Stimulated activated CD4-positive, alpha-beta T cell treated with anti-CD3 and anti-CD28 coated beads, Interleukin-4, amount 100 ng/mL, for 4 hours (primary cell): ENCODE measurements around the gene HMX1.

Experiments used
- DNase-seq, 2 experiments: peaks; one replicate each; pipeline ENCODE4 v3.0.0-alpha.2; 2020

Gene HMX1

GRCh38 chr4:8838961-8839431 is 32.6 kb downstream of the HMX1 start:
- DNase-seq = no peak

GRCh38 chr4:8838296-8838960 is 33.2 kb downstream of the HMX1 start:
- DNase-seq = no peak

GRCh38 chr4:8837181-8837841 is 34.3 kb downstream of the HMX1 start:
- no peak for DNase-seq

- DNase-seq = no peak
Measured at GRCh38 chr4:8836664-8837171, 34.9 kb downstream of the HMX1 start.

DNA sequence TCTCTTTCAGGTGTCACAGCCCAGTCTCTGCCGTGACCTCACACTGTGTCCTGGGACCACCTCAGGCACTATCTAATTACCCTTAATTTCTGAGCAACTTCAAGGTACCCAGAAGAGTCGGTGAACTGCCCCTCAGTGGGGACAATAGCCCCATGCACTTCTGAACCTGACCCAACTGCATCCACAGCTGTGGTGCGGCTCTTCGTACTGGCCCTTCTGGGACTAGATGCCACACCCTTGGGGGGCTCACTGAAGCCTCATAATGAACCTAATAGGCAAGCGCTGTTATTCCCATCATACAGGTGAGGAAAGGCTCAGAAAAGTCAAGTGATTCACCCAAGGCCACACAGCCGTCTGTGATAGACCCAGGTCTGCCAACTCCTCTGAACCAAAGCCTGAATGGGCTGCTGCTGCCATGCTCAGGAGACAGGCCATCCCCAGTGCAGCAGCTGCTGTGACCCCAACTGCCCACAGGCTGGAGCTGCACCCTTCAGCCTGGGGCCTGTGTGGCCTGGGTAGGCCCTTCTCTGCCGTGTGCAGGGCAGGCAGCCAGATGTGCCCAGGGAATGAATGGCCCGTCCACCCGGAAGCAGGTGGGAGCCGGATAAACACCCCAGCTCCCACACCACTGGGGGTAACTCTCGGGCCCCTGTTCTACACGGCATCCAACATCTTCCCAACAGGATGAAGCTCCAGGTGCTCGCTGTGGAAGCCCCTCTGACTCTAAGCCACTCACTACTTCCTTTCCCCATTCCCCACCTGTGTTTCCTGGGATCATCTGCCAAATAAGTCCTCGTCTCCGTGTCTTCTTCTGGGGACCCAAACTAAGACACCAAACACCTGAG is 35.9 kb downstream of the HMX1 start:
- DNase-seq = no peak

DNA sequence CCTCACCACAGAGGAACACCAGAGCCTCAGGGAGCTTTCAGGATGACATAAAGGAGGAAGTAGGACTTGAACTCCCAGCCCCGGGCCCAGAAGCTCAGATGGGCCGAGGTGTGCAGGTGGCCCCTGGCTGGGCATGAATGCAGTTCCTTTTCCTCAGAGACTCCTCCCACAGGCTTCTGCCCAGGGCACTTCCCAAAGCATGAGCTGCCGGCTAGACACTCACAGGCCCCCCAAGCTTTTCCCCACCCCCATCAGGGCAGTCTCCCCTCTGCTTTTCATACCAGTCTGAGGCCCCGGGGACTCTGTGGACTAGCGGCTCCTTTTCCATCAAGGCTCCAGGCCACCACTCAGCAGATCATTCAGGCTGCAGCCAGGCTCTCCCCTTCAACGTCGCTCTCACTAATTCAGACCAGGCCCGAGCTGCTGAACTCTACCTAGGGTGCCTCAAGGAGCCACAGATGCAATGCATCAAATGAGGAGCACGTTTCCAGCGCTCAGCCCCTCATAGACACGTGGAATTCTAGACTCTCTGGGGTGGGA is 36.9 kb downstream of the HMX1 start:
- DNase-seq = no peak

DNA sequence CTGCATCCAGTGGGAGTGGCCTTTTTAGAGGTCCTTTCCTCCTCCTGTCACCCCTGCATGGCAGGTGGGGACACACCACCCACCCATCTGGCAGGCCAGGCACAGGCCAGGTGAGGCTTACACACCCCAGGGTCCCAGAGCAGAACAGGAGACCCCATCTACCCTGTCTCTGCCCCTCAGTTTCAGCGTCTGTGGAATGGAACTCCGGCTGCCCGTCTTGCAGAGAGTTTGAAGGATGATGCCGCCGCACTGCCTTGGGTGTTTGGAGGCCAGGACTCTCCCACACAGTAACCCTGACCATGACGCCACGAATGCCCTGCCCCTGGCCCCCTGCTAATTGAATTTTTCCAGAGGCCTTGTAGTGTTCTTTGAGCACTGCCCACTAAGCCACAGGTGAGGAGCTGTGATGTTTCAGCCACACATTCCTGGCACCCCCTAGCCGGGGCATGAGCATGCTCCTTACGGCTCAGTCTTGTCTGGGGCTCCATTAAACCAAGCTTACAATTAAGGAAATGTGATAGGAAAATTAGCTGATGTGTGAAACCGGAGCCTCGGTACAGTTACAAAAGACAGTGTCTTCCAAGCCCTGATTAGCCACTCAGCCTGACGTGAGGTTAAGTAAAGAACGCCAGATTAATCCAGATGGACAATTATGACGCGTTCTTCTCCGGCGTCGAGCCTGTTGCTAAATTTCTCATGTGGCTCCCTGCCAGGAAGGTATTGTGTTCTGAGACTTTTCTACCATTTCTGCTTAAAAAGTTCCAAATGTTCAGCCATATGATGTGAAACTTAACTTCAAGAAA is 39.3 kb downstream of the HMX1 start:
- DNase-seq = no peak

DNA sequence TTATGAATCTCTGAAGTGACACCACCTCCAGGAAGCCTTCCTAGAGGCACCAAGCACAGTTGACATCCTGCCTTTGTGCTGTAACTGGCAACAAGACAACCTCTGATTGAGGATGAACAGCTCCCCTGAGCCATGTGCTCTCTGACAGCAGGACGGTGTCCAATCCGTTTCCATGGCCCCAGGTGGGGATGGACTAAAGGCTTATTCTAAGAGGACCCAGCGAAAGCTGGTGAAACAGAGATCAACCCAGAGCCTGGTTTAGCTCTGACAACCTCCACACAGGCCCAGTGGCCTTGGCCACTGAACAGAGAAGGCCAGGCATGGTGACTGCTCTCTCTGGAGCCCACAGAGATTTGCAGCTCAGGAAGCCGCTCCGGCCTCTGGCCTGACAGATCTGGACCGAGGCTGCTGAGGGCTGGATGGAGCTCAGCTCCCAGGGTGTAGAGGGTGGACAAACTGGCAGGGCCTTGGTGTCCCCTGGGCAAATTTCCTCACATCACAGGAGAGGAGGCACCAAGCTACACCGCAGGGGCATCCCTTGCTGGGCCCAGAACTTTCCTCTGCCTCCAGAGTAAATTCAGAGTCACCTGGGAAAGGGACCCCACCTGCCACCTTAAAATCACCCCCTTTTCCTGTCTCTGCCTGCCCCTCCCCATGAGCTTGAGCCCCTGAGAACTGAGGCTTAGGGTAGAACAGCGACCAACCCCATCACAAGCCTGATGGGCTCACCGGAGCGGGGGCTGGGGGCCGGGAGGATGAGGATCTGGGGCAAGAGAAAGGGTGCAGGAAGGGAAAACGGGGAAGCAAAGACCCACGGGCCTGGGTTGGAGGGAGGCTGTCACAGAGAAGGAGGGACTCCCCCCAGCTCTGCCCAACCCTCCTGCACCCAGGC is 40.2 kb downstream of the HMX1 start:
- no peak for DNase-seq

DNA sequence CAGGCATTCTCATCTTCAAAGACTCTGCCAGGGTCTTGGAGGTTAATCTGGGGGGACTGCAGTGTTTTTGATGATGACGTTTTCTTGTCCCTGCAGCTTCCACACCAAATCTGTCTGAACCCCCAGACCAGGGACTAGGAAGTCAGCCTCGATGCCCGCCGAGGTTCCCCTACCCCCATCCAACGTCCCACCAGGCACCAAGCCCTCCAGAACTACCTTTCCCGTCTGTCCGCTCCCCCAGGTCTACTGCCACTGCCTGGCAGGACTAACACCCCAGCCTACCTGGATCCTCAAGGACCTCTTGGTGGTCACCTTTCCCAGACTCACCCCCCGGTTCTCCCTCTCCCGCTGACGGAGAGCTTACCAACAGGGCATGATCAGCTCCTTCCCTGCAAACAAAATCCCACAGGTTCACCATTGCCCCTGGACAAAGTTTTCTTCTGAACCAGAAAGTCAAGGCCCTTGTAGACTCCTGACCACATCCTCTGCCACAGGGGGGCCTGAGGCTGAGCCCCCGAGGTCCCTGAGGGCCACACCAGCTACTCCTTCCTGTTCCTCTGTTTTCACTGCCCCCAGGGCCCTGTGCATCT is 40.9 kb downstream of the HMX1 start:
- DNase-seq = no peak

- DNase-seq = no peak
Measured at GRCh38 chr4:8830056-8830455, 41.6 kb downstream of the HMX1 start.

DNA sequence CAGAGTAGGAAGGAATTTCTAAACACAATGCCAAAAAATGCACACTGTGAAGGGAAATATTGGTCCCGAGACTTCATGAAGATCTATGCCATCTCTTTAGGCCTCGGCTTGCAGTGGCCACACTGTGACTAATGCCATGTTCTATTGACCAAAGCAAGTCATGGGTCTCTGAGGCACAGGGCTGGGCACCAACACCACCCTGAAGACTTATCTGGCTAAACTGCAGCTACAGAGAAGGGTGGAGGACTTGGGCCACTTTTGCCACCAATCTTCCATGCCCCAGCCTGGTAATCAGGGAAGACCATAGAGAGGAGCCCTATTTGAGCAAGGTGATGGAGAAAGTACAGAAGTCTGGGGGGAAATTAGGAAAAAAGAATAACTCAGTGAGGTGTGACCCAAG is 42.1 kb downstream of the HMX1 start:
- no peak for DNase-seq

GRCh38 chr4:8828869-8829268 is 42.8 kb downstream of the HMX1 start:
- no peak for DNase-seq

DNA sequence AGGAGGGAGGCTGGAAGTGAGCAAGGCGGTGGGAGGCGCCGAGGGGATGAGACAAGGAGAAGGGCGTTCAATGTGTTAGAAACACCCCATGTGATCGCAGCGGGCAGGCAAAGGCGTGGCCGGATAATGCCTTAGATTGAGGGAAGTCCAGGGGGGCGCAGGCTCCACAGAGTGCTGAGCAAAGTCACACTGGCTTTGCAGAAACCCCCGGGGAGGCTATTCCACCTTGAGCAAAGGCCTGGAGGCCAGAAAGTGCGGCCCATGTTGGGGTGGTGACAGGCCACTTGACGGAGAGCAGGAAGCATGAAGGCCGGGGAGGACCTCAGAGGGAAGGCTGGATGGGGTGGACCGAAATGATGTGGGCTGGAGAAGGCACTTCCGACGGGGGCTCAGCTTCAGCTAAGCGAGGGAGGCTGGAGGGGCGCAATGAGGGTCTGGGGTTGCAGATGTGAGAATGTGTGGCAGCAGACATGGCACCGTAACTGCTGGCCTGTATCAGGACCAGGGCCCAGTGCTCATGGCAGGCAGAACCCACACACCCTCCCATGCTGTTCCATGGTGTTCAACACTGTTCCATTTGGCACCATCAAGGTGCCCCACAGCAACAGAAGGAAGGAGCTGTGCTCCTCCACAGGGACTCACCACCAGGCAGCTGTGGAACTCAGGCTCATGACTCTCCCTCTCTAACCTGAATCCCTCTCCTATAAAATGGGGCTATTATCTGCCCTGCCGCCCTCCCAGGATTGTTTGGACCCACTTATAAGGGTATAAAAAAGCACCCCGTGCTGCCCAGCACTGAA is 50.3 kb downstream of the HMX1 start:
- no peak for DNase-seq

DNA sequence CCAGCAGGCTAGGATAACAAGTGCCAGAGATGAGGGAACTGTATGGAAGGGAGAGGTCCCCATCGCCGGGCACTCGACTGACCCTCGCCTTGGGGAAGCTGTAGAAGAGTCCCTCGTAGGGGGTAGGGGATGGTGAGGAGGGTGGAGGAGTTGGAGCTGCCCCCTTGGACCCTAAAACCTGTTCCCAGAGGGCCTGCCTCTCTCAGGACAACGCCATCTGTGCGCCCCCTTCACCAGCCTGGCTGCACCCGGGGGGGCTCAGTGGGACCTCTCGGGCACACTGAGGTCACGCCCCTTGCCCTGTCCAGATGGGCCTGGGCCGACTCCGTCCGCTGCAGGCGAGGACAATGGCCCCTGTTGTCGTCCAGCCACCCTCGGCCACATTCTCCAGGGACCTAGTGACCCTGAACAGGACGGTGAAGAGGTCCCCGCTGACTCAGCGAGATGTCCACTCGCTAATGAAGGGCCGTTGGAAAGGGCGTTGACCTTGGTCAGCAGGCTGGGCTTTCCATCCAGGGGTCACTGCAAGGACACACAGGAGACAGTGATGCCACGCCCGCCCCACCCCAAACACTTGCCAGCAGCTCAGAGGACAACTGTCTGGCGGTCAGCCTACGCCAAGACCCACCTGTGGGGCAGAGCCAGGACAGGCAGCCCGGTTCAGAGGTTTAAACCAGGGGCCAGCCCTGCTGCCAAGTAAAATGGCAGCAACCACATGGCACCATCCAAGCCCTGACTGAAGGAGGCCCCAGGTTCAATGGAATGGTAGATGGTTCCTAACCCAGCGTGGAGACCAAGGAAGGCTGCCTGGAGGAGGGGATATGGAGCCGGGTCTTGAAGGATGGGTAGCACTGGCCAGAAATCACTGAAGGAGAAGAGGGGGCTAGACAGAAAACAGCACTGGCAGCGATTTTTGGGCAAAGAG is 51.2 kb downstream of the HMX1 start:
- no peak for DNase-seq

DNA sequence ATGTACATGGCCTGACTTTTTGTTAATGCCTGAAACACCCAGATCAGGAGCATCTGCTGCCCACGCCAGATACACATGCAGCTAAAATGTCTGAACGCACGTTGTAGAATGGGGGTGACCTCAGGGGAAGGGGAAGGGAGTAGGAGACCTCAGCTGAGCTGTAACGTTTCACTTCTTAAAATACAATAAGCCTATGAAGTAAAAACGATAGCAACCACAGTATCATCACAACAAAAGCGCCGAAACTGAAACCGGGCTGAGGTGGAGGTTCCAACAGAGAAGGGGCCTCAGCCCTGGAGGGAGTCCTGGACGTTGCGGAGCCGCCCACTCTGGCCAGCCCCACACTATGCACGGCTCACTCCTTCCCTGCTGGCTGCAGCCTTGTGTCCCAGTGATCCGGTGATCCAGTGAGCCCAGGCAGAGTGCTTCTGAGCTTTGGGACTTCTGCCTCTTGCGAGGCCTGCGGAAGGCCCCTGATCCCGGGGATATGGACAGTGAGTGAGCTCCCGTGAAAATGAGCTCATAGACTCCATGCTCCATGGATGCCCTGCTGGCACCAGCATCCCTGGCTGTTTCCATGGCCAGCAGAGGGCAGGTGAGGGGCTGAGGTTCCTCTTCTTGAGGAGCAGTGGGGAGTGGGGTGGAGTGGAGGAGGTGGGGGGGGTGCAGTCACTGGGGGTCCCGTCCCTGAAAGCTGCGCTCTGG is 52.0 kb downstream of the HMX1 start:
- DNase-seq = no peak

- DNase-seq = no peak
Measured at GRCh38 chr4:8819019-8819418, 52.6 kb downstream of the HMX1 start.

DNA sequence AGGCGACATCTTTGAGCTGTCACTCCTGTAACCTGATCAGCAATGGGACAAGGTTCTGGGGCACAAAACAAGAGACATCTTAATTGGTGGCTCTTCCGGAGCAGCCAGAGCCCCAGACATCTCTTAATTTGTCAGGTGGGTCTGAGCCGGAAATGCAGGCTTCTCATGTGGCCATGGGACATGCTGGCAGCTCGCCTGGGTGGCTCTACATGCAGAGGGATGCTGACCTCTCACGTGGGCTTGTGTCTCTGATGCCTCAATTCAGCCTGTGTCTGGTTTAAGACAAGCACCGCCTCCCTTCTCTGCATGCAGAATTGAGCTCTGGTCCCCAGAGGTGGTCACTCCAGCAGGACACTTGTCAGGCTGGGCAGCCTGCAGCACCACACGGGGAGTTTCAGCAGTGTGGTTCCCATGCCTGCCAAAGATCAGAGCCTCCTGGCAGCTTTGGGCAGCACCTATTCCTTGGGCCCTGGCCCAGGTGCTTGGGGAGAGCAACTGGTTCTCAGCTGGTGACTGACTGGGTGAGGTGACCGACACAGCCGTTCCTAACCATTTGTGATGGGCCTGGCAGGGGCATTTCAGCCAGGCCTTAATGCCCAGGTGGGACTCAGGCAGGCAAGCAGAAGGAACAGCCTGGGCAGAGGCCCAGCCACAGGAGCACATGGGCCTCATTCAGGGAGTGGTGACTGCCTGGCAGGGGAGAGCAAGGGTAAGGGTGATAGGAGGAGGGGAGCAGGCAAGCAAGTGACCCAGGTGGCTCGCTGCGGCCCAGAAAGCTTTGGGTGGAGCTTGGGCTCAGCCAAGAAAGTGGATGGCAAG is 53.4 kb downstream of the HMX1 start:
- DNase-seq = no peak

DNA sequence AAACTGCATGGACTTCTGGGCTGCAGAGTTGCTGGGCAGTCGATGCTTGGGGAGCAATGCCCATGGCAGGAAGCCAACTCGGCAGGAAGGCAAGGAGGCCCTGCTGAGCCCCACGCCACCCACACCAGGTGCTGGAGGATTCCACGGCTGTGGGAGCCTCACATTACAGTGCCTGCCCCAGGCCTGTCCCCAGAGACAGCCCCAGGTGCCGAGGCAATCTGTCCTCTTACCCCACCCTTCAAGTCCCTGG is 53.9 kb downstream of the HMX1 start:
- no peak for DNase-seq
